Pancreas (tissue), 10 donors: ENCODE measurements around the gene ALOX15. TPM values are rescaled to one million over a fixed set of nuclear protein-coding genes. Genes with fewer than 3 reads are reported as not detected.
"Not testable (repeated sequence)": the region's sequence is repeated elsewhere in the genome, so short reads cannot be mapped to it uniquely, and the experiment has no call there.

Experiments
- ATAC-seq, 4 donors: fragments of 200-7000 bp; cut with Tn5 transposase; one replicate each; pipeline versions ENCODE4 v1.8.0 to v1.9.1; 2020; ENCODE audit warnings: mild to moderate bottlenecking in 4 of 4, moderate library complexity in 4 of 4
- DNase-seq, 6 donors: peaks; one replicate each; pipeline ENCODE4 v3.0.0-alpha.2; 2020
- FAIRE-seq: peaks from 2 replicates; lab custom pipeline; 2012; peaks lifted over from hg19 to GRCh38; lab: Jason Lieb, UNC
- H3K27ac ChIP-seq, 4 donors: fragments of 200-600 bp; sonication (generic); 1 replicate in 3 of 4; 2 replicates in 1 of 4; pipeline versions ENCODE4 v1.5.0 to v1.8.0; 2020
- H3K27me3 ChIP-seq, 4 donors: fragments of 200-600 bp; one replicate each; pipeline ENCODE4 v1.8.0; 2021
- H3K36me3 ChIP-seq, 3 donors: fragments of 200-600 bp; sonication (generic) in 1 of 3; one replicate each; pipeline versions ENCODE4 v1.5.0 to v1.8.0; 2020 to 2021
- H3K4me1 ChIP-seq, 3 donors: fragments of 200-600 bp; one replicate each; pipeline ENCODE4 v1.8.0; 2021
- H3K4me3 ChIP-seq, 4 donors: fragments of 200-600 bp; sonication (generic) in 2 of 4; one replicate each; pipeline versions ENCODE4 v1.5.0 to v1.8.0; 2020 to 2021
- H3K9me3 ChIP-seq, 4 donors: fragments of 200-600 bp; one replicate each; pipeline ENCODE4 v1.8.0; 2021
- WGBS, 2 donors: extraction: QIAGEN DNeasy Blood & Tissue Kit; methylation state at CpG; one replicate each; pipeline ENCODE4 v1.1.7; 2013; 5-methylcytosine and 5-hydroxymethylcytosine counted together
- intact Hi-C, 3 donors: fragments of 100-400 bp; cut with DNase I; formaldehyde crosslinking; loops; one replicate each; pipeline versions ENCODE4 v1.11.1 to v1.14.2; 2022
- polyA plus RNA-seq, 2 donors: library from polyadenylated mRNA; stranded (reverse); fragments of 200-250 nt; gene quantifications; one replicate each; pipeline ENCODE4 v1.2.3, GENCODE V29; 2013
- total RNA-seq, 6 donors: library from RNA; stranded (reverse); fragmentation: NEBNext Ultra II Directional in 4 of 6; extraction: Animal tissue kit (Norgen Biotek cat#: 25700) in 4 of 6; gene quantifications; one replicate each; pipeline versions ENCODE4 v1.2.1 to v1.2.4, GENCODE V29; 2021 to 2023
- TF ChIP-seq, protein P1 (sequence below), 4 donors: fragments of 200-600 bp; sonication (generic) in 3 of 4; IDR thresholded peaks; one replicate each; pipeline versions ENCODE4 v1.5.0 to v1.8.0; 2021; ENCODE audit warnings: antibody characterized with exemption in 4 of 4
- donor health status: healthy with polysubstance abuse.
- donor health status: DM: no; HTN: no; CAD: no; lungs with moderate emphysema.
- donor health status: DM: no; HTN: no; CAD: no.
- donor health status: control.
- donor health status: control.
- donor health status: Bipolar disorder and iron deficiency.
- donor health status: DM: yes; HTN: yes; CAD: no.
- donor health status: DM: no; HTN: no; CAD: no.
- donor health status: DM: no; HTN: no; CAD: no.
- donor health status: DM: yes; HTN: yes; CAD: no.

ALOX15 gene
- total and polyA plus RNA-seq, 8 donors, result 1.1 TPM; not detected in 7

DNA sequence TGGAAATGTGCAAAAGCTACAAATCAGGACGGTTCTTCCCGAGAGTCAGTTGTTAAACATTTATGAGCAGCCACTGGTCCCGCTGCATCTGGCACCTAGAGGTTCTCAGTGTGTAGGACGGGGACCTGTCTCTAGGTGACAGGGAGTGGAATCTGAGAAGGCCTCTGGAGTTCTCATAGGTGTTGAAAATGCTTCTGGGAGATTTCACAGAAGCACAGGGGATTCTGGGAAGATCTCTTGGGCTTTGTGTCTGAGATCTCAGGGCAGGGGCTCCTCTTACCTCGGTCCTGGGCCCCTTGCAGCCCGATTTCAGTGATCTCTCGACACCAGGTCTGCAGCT is 8.9 kb downstream of the ALOX15 start:
- 49 to 51% methylated on average over 7 of the region's 7 CpGs for WGBS, 2 donors
- FAIRE-seq, result no peak
- no peaks in the 10 kb centered on the region for H3K27me3 ChIP-seq

DNA sequence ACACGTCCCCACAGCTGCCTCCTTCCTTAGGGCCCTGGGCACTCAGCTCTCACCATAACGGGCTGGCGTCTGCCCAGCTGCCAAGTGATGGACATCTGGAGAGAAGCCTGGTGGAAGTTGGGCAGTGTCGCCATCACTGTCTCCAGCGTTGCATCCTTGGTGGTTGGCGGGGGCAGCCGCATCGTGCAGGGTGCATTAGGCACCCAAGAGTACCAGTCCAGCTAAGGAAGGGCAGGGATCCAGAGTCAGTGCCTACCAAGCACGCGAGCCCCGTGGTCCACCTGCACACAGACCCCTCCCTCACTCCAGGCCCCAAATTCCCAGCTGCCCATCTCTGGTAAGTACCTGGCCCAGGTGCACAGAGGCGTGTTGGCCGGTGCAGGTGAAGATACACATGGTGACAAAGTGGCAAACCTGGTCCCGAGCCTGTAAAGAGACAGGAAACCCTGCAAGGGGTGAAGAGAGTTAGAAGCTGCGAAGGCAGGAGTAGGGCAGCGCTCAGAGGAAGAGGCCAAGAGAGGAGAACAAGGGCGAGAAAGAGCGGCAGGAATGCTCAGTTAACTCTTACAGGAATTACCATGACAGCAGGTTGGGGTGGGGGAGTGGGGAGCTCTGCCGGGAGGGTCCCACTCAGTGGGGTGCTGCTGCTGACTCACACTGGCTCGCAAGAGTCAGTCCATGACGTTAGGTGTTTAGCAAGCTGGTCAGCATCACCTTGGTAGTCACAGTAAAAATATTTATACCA is 9.5 kb downstream of the ALOX15 start:
- no peak for DNase-seq
- 68 to 72% methylated on average over 21 of the region's 21 CpGs for WGBS, 2 donors

More for the DNA sequence above, 8.9 kb downstream of the ALOX15 start:
- no peaks in the 10 kb centered on the region for H3K4me1 ChIP-seq
- TF ChIP-seq, protein P1, sequence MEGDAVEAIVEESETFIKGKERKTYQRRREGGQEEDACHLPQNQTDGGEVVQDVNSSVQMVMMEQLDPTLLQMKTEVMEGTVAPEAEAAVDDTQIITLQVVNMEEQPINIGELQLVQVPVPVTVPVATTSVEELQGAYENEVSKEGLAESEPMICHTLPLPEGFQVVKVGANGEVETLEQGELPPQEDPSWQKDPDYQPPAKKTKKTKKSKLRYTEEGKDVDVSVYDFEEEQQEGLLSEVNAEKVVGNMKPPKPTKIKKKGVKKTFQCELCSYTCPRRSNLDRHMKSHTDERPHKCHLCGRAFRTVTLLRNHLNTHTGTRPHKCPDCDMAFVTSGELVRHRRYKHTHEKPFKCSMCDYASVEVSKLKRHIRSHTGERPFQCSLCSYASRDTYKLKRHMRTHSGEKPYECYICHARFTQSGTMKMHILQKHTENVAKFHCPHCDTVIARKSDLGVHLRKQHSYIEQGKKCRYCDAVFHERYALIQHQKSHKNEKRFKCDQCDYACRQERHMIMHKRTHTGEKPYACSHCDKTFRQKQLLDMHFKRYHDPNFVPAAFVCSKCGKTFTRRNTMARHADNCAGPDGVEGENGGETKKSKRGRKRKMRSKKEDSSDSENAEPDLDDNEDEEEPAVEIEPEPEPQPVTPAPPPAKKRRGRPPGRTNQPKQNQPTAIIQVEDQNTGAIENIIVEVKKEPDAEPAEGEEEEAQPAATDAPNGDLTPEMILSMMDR (IDR thresholded peaks at IDR 0.05), result no peak
- ATAC-seq, result no peak
- no peaks in the 10 kb centered on the region for H3K9me3 ChIP-seq
- H3K27ac ChIP-seq, result no peak overlapping the region
- DNase-seq, result no peak
- no peak overlapping the region for H3K4me3 ChIP-seq
- intact Hi-C loops, result no loop called here
- no peaks in the 10 kb centered on the region for H3K36me3 ChIP-seq

GRCh38 chr17:4631431-4631830 is 10.0 kb downstream of the ALOX15 start:
- intact Hi-C loops, result no loop called here

More for the DNA sequence above, 9.5 kb downstream of the ALOX15 start:
- Histone ChIP-seq H3K27me3 (no peaks in the 10 kb centered on the region), H3K27ac (no peak overlapping the region), H3K36me3 (no peaks in the 10 kb centered on the region), H3K9me3 (no peaks in the 10 kb centered on the region), H3K4me1 (no peaks in the 10 kb centered on the region), H3K4me3 (no peak overlapping the region)
- FAIRE-seq (no peak), ATAC-seq (no peak)
- TF ChIP-seq, protein P1 (IDR thresholded peaks at IDR 0.05), result no peak
- intact Hi-C loops, result no loop called here

DNA sequence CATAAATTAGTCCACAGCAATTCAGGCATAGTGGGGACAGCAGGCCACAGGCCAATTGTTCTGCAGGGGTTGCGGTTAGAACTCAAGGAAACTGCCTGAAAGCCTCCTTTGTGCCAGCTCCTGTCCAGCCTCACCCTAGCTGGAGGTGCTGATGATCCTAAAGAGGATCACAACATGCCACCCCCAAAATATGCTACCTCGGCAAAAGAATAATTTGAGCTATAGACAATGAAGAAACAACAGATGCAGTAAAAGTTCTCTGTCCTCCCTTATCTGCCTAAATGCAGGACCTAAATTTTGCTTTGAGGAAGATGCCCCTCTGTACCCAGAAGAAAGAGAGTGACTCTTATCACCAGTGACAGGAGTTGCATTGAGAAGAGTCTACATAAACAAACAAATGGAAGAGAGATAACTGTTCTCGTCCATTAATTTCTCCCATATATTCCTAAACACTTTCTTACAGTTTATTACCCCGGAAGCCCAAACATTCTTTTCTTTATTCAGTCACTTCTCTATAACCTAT is 14.7 kb downstream of the ALOX15 start:
- Histone ChIP-seq H3K36me3 (no peaks in the 10 kb centered on the region), H3K4me1 (no peaks in the 10 kb centered on the region), H3K9me3 (no peaks in the 10 kb centered on the region), H3K27ac (no peak overlapping the region), H3K27me3 (no peaks in the 10 kb centered on the region), H3K4me3 (no peak overlapping the region)
- FAIRE-seq (no peak), DNase-seq (no peak), ATAC-seq (no peak)
- intact Hi-C loops, result loop anchor here in 2 of 3 donors (5.0 kb wide), 2 partner anchors 59 to 204 kb away; no protein-coding TSS in a partner anchor
- WGBS, 2 donors, result 47 to 54% methylated on average over 4 of the region's 4 CpGs
- TF ChIP-seq, protein P1 (IDR thresholded peaks at IDR 0.05), result no peak

More at GRCh38 chr17:4631431-4631830, 10.0 kb downstream of the ALOX15 start:
- no peak for DNase-seq
- ATAC-seq, result no peak
- Histone ChIP-seq H3K36me3 (no peaks in the 10 kb centered on the region), H3K4me3 (no peak overlapping the region), H3K27me3 (no peaks in the 10 kb centered on the region), H3K27ac (no peak overlapping the region), H3K4me1 (no peaks in the 10 kb centered on the region), H3K9me3 (no peaks in the 10 kb centered on the region)
- TF ChIP-seq, protein P1 (IDR thresholded peaks at IDR 0.05), result no peak
- WGBS, 2 donors, result 62 to 76% methylated on average over 8 of the region's 8 CpGs
- no peak for FAIRE-seq

GRCh38 chr17:4625181-4625617 is 16.3 kb downstream of the ALOX15 start:
- Histone ChIP-seq H3K9me3 (no peaks in the 10 kb centered on the region), H3K36me3 (no peaks in the 10 kb centered on the region), H3K27me3 (no peaks in the 10 kb centered on the region), H3K4me3 (no peak overlapping the region), H3K4me1 (no peaks in the 10 kb centered on the region), H3K27ac (no peak overlapping the region)
- intact Hi-C loops, result loop anchor here in 2 of 3 donors (2.0 to 5.0 kb wide), 3 partner anchors 58 to 203 kb away; no protein-coding TSS in a partner anchor
- no peak for FAIRE-seq
- TF ChIP-seq, protein P1 (IDR thresholded peaks at IDR 0.05), result no peak
- DNase-seq, result no peak
- no peak for ATAC-seq
- 75 to 85% methylated on average over 12 of the region's 12 CpGs for WGBS, 2 donors

DNA sequence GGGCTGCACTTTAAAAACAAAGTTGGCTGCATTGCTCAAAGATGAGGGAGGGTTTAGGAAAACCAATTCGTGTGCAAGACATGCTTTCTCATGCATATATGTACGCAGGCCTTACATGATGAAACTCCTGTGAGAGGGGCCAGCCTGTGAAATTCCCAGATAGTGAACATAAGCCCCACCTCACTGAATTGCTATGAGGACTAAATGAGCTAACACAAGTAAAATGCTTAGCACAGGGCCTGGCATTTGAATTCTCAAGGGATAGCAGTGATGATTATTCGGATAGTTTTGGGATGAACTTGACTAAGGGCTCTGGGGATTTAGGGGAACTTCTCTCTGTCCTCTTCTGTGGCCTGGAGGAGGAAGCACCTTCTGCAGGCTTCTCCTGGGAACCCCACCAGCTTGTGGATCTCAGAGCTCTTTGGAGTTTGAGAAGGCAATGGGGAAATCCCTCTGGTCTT is 17.0 kb downstream of the ALOX15 start:
- not testable (repeated sequence) for H3K4me3 ChIP-seq, DNase-seq, ATAC-seq, FAIRE-seq, H3K27ac ChIP-seq, H3K4me1 ChIP-seq, H3K9me3 ChIP-seq, H3K27me3 ChIP-seq, H3K36me3 ChIP-seq
- WGBS, 2 donors, result 67 to 82% methylated on average over 3 of the region's 3 CpGs
- intact Hi-C loops, result loop anchor here in 1 of 3 donors (2.0 kb wide), 1 partner anchor 58 kb away; no protein-coding TSS in a partner anchor
